ENCODE results near the gene NHLRC1.

GRCh38 chr6:18117136-18117535, 5.3 kb downstream of the NHLRC1 start:
- TF ChIP-seq CTCF (IDR thresholded peaks at IDR 0.05), result no peak
- TF ChIP-seq POLR2A (IDR thresholded peaks at IDR 0.05), result no peak
